Right renal cortex interstitium (tissue), 3 donors: ENCODE data around the gene NOXO1. TPM values are rescaled to one million over a fixed set of nuclear protein-coding genes. Genes with fewer than 3 reads are reported as not detected.
"Not testable (repeated sequence)": the region's sequence is repeated elsewhere in the genome, so short reads cannot be mapped to it uniquely, and the experiment has no call there.

Source experiments
- DNase-seq, 3 donors: peaks; one replicate each; pipeline ENCODE4 v3.0.0-alpha.2; 2013; ENCODE audit warnings: low read depth in 3 of 3, low spot score in 2 of 3
- polyA plus RNA-seq, 3 donors: library from polyadenylated mRNA; unstranded; fragments of 120-200 nt; gene quantifications; one replicate each; pipeline ENCODE4 v1.2.1, GENCODE V29; 2013; ENCODE audit not compliant: insufficient read length in 3 of 3

The NOXO1 gene
- polyA plus RNA-seq, 3 donors: 0.37 to 0.79 (median 0.60) TPM

- no peak for DNase-seq
These were observed 32.3 kb upstream of the NOXO1 start for GRCh38 chr16:2013527-2013926.

GRCh38 chr16:2011726-2012125, 30.5 kb upstream of the NOXO1 start:
- not testable (repeated sequence) for DNase-seq

- DNase-seq: peak in 1 of 3 donors; percentile 75
These were observed 28.7 kb upstream of the NOXO1 start, which contains the start of gene ZNF598 for GRCh38 chr16:2009791-2010510. TSS of gene ZNF598 (minus strand) at chr16:2009821.

GRCh38 chr16:2009164-2009711, 28.0 kb upstream of the NOXO1 start:
- DNase-seq: no peak

- DNase-seq: no peak
These were observed 27.4 kb upstream of the NOXO1 start for GRCh38 chr16:2008631-2009163.

GRCh38 chr16:2008009-2008526, 26.8 kb upstream of the NOXO1 start:
- no peak for DNase-seq

- DNase-seq: no peak
These were observed 26.0 kb upstream of the NOXO1 start for GRCh38 chr16:2007081-2007836.

- DNase-seq: no peak
These were observed 25.0 kb upstream of the NOXO1 start for GRCh38 chr16:2006317-2006716.

GRCh38 chr16:2005646-2006045, 24.4 kb upstream of the NOXO1 start:
- DNase-seq: no peak

GRCh38 chr16:2004795-2005517, 23.7 kb upstream of the NOXO1 start:
- DNase-seq: no peak

GRCh38 chr16:2003827-2004641, 22.8 kb upstream of the NOXO1 start:
- peak in 1 of 3 donors; percentile 66 for DNase-seq

GRCh38 chr16:2003231-2003826, 22.1 kb upstream of the NOXO1 start:
- no peak for DNase-seq

- no peak for DNase-seq
These were observed 21.3 kb upstream of the NOXO1 start for GRCh38 chr16:2002406-2003230.

GRCh38 chr16:2001456-2002355, 20.4 kb upstream of the NOXO1 start:
- DNase-seq: no peak

GRCh38 chr16:2001035-2001434, 19.8 kb upstream of the NOXO1 start:
- DNase-seq: no peak

- DNase-seq: no peak
These were observed 18.7 kb upstream of the NOXO1 start for GRCh38 chr16:1999866-2000514.
